GM10847 (cell line): ENCODE results near the gene JAKMIP2.

Source experiments
- POLR2A ChIP-seq: IDR thresholded peaks from 2 replicates; pipeline ENCODE4 v1.6.1; 2011; ENCODE audit not compliant: insufficient read length; ENCODE audit errors: extremely low read depth

The JAKMIP2 gene

GRCh38 chr5:147796556-147797308 lies 14.2 kb upstream of the JAKMIP2 start:
- TF ChIP-seq POLR2A, result no peak

- no peak for TF ChIP-seq POLR2A
Observed at GRCh38 chr5:147791181-147791580, 8.7 kb upstream of the JAKMIP2 start.

GRCh38 chr5:147789820-147790219 lies 7.3 kb upstream of the JAKMIP2 start:
- TF ChIP-seq POLR2A, result no peak

GRCh38 chr5:147788023-147788422 lies 5.5 kb upstream of the JAKMIP2 start:
- TF ChIP-seq POLR2A, result no peak

- TF ChIP-seq POLR2A, result no peak
Observed at GRCh38 chr5:147786142-147786541, 3.6 kb upstream of the JAKMIP2 start.

- no peak for TF ChIP-seq POLR2A
Observed at GRCh38 chr5:147784146-147784987, 1.8 kb upstream of the JAKMIP2 start.

GRCh38 chr5:147780924-147781573 lies 1.5 kb downstream of the JAKMIP2 start:
- TF ChIP-seq POLR2A, result no peak

- no peak for TF ChIP-seq POLR2A
Observed at GRCh38 chr5:147779694-147780093, 2.8 kb downstream of the JAKMIP2 start.

- TF ChIP-seq POLR2A, result no peak
Observed at GRCh38 chr5:147776989-147777388, 5.5 kb downstream of the JAKMIP2 start.

- no peak for TF ChIP-seq POLR2A
Observed at GRCh38 chr5:147773587-147773986, 8.9 kb downstream of the JAKMIP2 start.

- no peak for TF ChIP-seq POLR2A
Observed at GRCh38 chr5:147773139-147773538, 9.4 kb downstream of the JAKMIP2 start.

- no peak for TF ChIP-seq POLR2A
Observed at GRCh38 chr5:147767048-147767447, 15.5 kb downstream of the JAKMIP2 start.

GRCh38 chr5:147763791-147764525 lies 18.6 kb downstream of the JAKMIP2 start:
- no peak for TF ChIP-seq POLR2A

GRCh38 chr5:147760086-147760875 lies 22.2 kb downstream of the JAKMIP2 start:
- TF ChIP-seq POLR2A, result no peak

- TF ChIP-seq POLR2A, result no peak
Observed at GRCh38 chr5:147759441-147759840, 23.1 kb downstream of the JAKMIP2 start.

GRCh38 chr5:147756566-147756965 lies 26.0 kb downstream of the JAKMIP2 start:
- TF ChIP-seq POLR2A, result no peak
